Natural killer cell (primary cell): ENCODE data around the gene PARD3B. TPM values are rescaled to one million over a fixed set of nuclear protein-coding genes. Genes with fewer than 3 reads are reported as not detected.

Source experiments
- ATAC-seq, 3 donors: fragments of 150-1000 bp in 2 of 3; fragments of 200-7000 bp in 1 of 3; cut with Tn5 transposase; 1 replicate in 1 of 3; 2 replicates in 2 of 3; pipeline ENCODE4 v1.10.0; 2021; ENCODE audit warnings: mild to moderate bottlenecking in 2 of 3, moderate library complexity in 2 of 3
- DNase-seq, 2 donors: peaks; one replicate each; pipeline versions ENCODE4 v3.0.0 to v3.0.0-alpha.2; 2013 to 2021; ENCODE audit warnings: mixed read lengths in 1 of 2
- H3K27ac ChIP-seq: one replicate; pipeline ENCODE4 v1.5.1; 2013; ENCODE audit warnings: mild to moderate bottlenecking, low read length
- H3K27me3 ChIP-seq: one replicate; pipeline ENCODE4 v1.6.1; 2013; ENCODE audit warnings: low read length; ENCODE audit not compliant: control insufficient read depth, insufficient read depth
- H3K36me3 ChIP-seq: one replicate; pipeline ENCODE4 v1.6.1; 2013; ENCODE audit warnings: low read length; ENCODE audit not compliant: control insufficient read depth, insufficient read depth
- H3K4me1 ChIP-seq: one replicate; pipeline ENCODE4 v1.6.1; 2013; ENCODE audit warnings: low read length; ENCODE audit not compliant: control insufficient read depth, insufficient read depth
- H3K4me3 ChIP-seq: one replicate; pipeline ENCODE4 v1.5.1; 2013; ENCODE audit warnings: low read length
- H3K9me3 ChIP-seq: one replicate; pipeline ENCODE4 v1.6.1; 2013; ENCODE audit warnings: low read length; ENCODE audit not compliant: control insufficient read depth, insufficient read depth
- H3K27ac Mint-ChIP-seq, 2 donors: one replicate each; pipeline ENCODE4 v1.8.0; 2022; ENCODE audit warnings: mild to moderate bottlenecking in 2 of 2, mixed read lengths in 2 of 2, moderate library complexity in 1 of 2
- H3K27me3 Mint-ChIP-seq, 2 donors: one replicate each; pipeline ENCODE4 v1.8.0; 2022; ENCODE audit warnings: low read depth in 2 of 2, mixed read lengths in 2 of 2
- H3K36me3 Mint-ChIP-seq: one replicate; pipeline ENCODE4 v1.8.0; 2022; ENCODE audit warnings: mixed read lengths
- H3K4me1 Mint-ChIP-seq, 2 donors: one replicate each; pipeline ENCODE4 v1.8.0; 2022; ENCODE audit warnings: mixed read lengths in 2 of 2
- H3K4me3 Mint-ChIP-seq: one replicate; pipeline ENCODE4 v1.8.0; 2022; ENCODE audit warnings: mild to moderate bottlenecking, moderate library complexity, mixed read lengths
- H3K9me3 Mint-ChIP-seq, 2 donors: one replicate each; pipeline ENCODE4 v1.8.0; 2022; ENCODE audit warnings: mixed read lengths in 2 of 2
- WGBS: methylation state at CpG from one replicate; pipeline ENCODE4 v1.1.7; 2013; ENCODE audit warnings: missing lambda C conversion rate; ENCODE audit not compliant: insufficient coverage; 5-methylcytosine and 5-hydroxymethylcytosine counted together
- intact Hi-C: fragments of 100-400 bp; cut with micrococcal nuclease; formaldehyde crosslinking; loops from one replicate; pipeline ENCODE4 v1.14.2; 2022
- total RNA-seq, 4 donors: library from RNA; stranded (reverse); fragments of 120-200 nt in 1 of 4; gene quantifications; one replicate each; pipeline versions ENCODE4 v1.2.3 to v1.2.4, GENCODE V29; 2013 to 2022
- TF ChIP-seq, protein P1 (sequence below): fragments of 200-600 bp; IDR thresholded peaks from one replicate; pipeline ENCODE4 v1.8.0; 2022; ENCODE audit warnings: antibody characterized with exemption

Gene PARD3B
- total RNA-seq, 3 donors from 2014 or later (not counting 1 experiment from before 2014, with no cell fraction given): 0.13 to 0.45 TPM; not detected in 1

DNA sequence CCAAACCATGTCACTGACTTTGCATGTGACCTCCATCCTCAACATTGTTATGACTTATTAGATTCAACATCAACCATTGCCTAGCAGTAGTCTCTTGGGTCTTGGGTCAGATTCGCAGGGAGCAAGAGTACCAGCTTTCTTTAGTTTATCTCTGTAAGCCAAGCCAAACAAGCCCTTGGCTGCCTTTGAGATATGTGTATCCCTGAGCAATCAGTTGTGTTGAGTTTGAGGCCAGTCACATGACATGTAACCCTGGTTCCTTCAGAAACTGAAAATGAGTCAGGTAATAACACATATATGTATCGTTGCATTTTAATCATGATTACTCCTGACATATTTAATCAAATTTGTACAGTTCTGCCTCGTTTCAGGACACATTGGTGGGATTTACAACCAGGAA is 173.3 kb downstream of the PARD3B start:
- Histone ChIP-seq H3K27me3 (no peaks in the 10 kb centered on the region), H3K27ac (no peak overlapping the region), H3K4me3 (no peak overlapping the region), H3K9me3 (no peaks in the 10 kb centered on the region), H3K4me1 (no peaks in the 10 kb centered on the region), H3K36me3 (no peaks in the 10 kb centered on the region)
- no peak for ATAC-seq
- intact Hi-C loops: no loop called here
- no peak overlapping the region for H3K27ac Mint-ChIP-seq
- H3K36me3 Mint-ChIP-seq: no peaks in the 10 kb centered on the region
- H3K27me3 Mint-ChIP-seq: no peaks in the 10 kb centered on the region
- TF ChIP-seq, protein P1, sequence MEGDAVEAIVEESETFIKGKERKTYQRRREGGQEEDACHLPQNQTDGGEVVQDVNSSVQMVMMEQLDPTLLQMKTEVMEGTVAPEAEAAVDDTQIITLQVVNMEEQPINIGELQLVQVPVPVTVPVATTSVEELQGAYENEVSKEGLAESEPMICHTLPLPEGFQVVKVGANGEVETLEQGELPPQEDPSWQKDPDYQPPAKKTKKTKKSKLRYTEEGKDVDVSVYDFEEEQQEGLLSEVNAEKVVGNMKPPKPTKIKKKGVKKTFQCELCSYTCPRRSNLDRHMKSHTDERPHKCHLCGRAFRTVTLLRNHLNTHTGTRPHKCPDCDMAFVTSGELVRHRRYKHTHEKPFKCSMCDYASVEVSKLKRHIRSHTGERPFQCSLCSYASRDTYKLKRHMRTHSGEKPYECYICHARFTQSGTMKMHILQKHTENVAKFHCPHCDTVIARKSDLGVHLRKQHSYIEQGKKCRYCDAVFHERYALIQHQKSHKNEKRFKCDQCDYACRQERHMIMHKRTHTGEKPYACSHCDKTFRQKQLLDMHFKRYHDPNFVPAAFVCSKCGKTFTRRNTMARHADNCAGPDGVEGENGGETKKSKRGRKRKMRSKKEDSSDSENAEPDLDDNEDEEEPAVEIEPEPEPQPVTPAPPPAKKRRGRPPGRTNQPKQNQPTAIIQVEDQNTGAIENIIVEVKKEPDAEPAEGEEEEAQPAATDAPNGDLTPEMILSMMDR: no peak
- DNase-seq: no peak
- H3K4me3 Mint-ChIP-seq: no peak overlapping the region
- 88% methylated on average over 3 of the region's 3 CpGs for WGBS
- no peaks in the 10 kb centered on the region for H3K4me1 Mint-ChIP-seq
- peaks cover 0 to 2% of the 10 kb centered on the region in 2 donors for H3K9me3 Mint-ChIP-seq

DNA sequence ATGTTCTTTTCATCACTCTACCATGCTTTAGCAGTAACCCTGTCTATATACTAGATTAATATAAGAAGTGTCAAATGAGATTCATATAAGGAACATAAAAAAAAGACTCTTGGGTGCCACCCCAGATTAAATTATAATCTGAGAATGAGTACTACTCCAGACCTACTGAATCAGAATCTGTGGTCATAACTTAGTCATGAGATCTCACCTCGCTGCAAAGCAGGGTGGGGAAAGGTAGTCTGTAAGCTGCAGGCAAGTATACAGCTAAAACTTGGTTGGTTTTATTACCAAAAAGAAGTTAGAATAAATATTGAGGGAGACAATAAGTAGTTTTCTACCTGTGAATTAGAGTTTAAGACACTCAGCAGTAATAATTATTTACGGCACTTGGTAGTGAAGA is 175.6 kb downstream of the PARD3B start:
- no peaks in the 10 kb centered on the region for H3K4me1 ChIP-seq
- Mint-ChIP-seq H3K4me3 (no peak overlapping the region), H3K9me3 (peaks cover 0 to 2% of the 10 kb centered on the region in 2 donors), H3K36me3 (no peaks in the 10 kb centered on the region), H3K27me3 (no peaks in the 10 kb centered on the region), H3K27ac (no peak overlapping the region), H3K4me1 (no peaks in the 10 kb centered on the region)
- WGBS: 83% methylated on average over 1 of the region's 2 CpGs
- H3K9me3 ChIP-seq: no peaks in the 10 kb centered on the region
- intact Hi-C loops: no loop called here
- no peaks in the 10 kb centered on the region for H3K27me3 ChIP-seq
- ATAC-seq: no peak
- H3K4me3 ChIP-seq: no peak overlapping the region
- H3K27ac ChIP-seq: no peak overlapping the region
- DNase-seq: no peak
- H3K36me3 ChIP-seq: no peaks in the 10 kb centered on the region
- TF ChIP-seq, protein P1: no peak

DNA sequence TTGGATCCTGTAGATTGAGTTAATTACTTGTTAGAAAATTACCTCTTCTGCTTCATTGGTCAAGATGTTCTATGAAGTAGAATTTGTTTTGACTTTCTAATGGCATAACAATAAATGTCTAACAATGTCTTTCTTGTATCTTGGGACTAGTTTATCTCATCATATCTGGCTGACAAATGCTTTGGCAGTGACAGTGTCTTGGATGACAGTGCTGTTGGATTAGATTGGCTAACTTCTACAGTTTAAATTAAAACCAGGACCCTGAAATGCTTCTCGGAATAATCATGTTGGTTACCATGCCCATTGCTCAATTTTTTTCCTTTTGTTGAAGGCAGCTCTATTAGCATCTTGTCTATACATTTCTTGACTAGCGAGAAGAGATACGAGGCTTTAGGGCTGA is 176.9 kb downstream of the PARD3B start:
- no peak overlapping the region for H3K27ac ChIP-seq
- Mint-ChIP-seq H3K4me1 (no peaks in the 10 kb centered on the region), H3K9me3 (peaks cover 0 to 2% of the 10 kb centered on the region in 2 donors), H3K27me3 (no peaks in the 10 kb centered on the region), H3K27ac (no peak overlapping the region), H3K4me3 (no peak overlapping the region), H3K36me3 (no peaks in the 10 kb centered on the region)
- no peaks in the 10 kb centered on the region for H3K9me3 ChIP-seq
- DNase-seq (no peak), ATAC-seq (no peak)
- intact Hi-C loops: no loop called here
- H3K27me3 ChIP-seq: no peaks in the 10 kb centered on the region
- no peaks in the 10 kb centered on the region for H3K4me1 ChIP-seq
- no peak overlapping the region for H3K4me3 ChIP-seq
- TF ChIP-seq, protein P1: no peak
- WGBS: 95% methylated on average over 3 of the region's 3 CpGs
- H3K36me3 ChIP-seq: no peaks in the 10 kb centered on the region

DNA sequence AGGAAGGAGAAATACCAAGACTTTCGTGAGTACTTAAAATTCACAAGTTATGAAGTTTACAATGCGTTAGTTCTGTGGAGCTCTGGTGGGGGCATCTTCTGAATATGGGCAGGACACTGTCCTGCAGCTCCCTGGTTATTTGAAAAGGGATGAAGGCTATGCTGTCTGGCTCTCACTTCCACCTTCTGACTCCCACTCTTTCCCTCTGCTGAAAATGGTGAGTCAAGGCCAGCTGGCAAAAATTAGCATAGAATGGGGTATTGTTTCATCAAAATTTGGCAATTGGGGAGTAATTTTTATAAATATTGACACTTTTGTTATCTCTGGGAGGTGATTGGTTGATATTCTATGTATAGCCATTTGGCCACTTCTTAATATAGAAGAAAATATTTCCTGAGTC is 177.4 kb downstream of the PARD3B start:
- no peak overlapping the region for H3K4me3 ChIP-seq
- no peaks in the 10 kb centered on the region for H3K4me1 Mint-ChIP-seq
- no peak overlapping the region for H3K27ac Mint-ChIP-seq
- no peaks in the 10 kb centered on the region for H3K27me3 Mint-ChIP-seq
- no peak overlapping the region for H3K27ac ChIP-seq
- H3K9me3 ChIP-seq: no peaks in the 10 kb centered on the region
- H3K36me3 ChIP-seq: no peaks in the 10 kb centered on the region
- intact Hi-C loops: no loop called here
- no peaks in the 10 kb centered on the region for H3K4me1 ChIP-seq
- no peaks in the 10 kb centered on the region for H3K36me3 Mint-ChIP-seq
- DNase-seq: no peak
- H3K27me3 ChIP-seq: no peaks in the 10 kb centered on the region
- 80% methylated on average over 2 of the region's 2 CpGs for WGBS
- no peak overlapping the region for H3K4me3 Mint-ChIP-seq
- TF ChIP-seq, protein P1: no peak
- ATAC-seq: no peak
- peaks cover 0 to 2% of the 10 kb centered on the region in 2 donors for H3K9me3 Mint-ChIP-seq
